Measurements from ENCODE around the gene DHX34.
"Not testable (repeated sequence)": the region's sequence is repeated elsewhere in the genome, so short reads cannot be mapped to it uniquely, and the experiment has no call there.

DHX34 gene

GRCh38 chr19:47331931-47332547 is 17.1 kb upstream of the DHX34 start, which contains the start of gene C5AR2:
TSS of gene C5AR2 (plus strand) at chr19:47332175. CDS start at chr19:47340800, 8,625 bp downstream.
- no peak within 1 kb of the TSS for H3K9ac ChIP-seq (ENCODE audit: low read length)
- no peaks in the 10 kb centered on the region for H3K79me1 ChIP-seq (ENCODE audit: low read length)
- no peak within 1 kb of the TSS for H3K27ac ChIP-seq (ENCODE audit: low read depth, low read length)
- no peak within 1 kb of the TSS for H2AK5ac ChIP-seq (ENCODE audit: low read length)
- H3K36me3 ChIP-seq (ENCODE audit: control insufficient read depth, insufficient read depth, low read length), result no peaks in the 10 kb centered on the region
- H4K5ac ChIP-seq (ENCODE audit: low read length), result no peak within 1 kb of the TSS
- H2BK5ac ChIP-seq (ENCODE audit: low read length), result no peak within 1 kb of the TSS
- H2BK15ac ChIP-seq (replicated peaks; ENCODE audit: low read depth), result no peak within 1 kb of the TSS
- no peak within 1 kb of the TSS for H3K56ac ChIP-seq (ENCODE audit: low read length)
- H2BK120ac ChIP-seq (ENCODE audit: low read depth, low read length), result no peak within 1 kb of the TSS
- no peaks in the 10 kb centered on the region for H3K27me3 ChIP-seq (ENCODE audit: insufficient read depth, low read length, poor library complexity)
- WGBS (ENCODE audit: extremely low coverage, insufficient coverage, low lambda C conversion rate), result no CpG with 5 or more reads among the region's 18 CpGs
- no peak within 1 kb of the TSS for H3K4ac ChIP-seq (ENCODE audit: low read depth, low read length)
- no peak within 1 kb of the TSS for H3K4me2 ChIP-seq (ENCODE audit: low read length)
- no peaks in the 10 kb centered on the region for H3K79me2 ChIP-seq (ENCODE audit: control insufficient read depth, insufficient read depth, low read length)
- no peak within 1 kb of the TSS for H3K18ac ChIP-seq (ENCODE audit: low read length)
- H3K4me1 ChIP-seq (ENCODE audit: control insufficient read depth, low read depth, low read length), result no peaks in the 10 kb centered on the region
- H3K23ac ChIP-seq (ENCODE audit: low read length), result no peak within 1 kb of the TSS
- no peak within 1 kb of the TSS for H3K4me3 ChIP-seq (ENCODE audit: low read length)
- no peak within 1 kb of the TSS for H4K8ac ChIP-seq (ENCODE audit: low read depth, low read length)
- no peak for DNase-seq

- WGBS (ENCODE audit: extremely low coverage, insufficient coverage, low lambda C conversion rate), result no CpG with 5 or more reads among the region's 18 CpGs
- H2AK5ac ChIP-seq (ENCODE audit: low read length); H3K23ac ChIP-seq (ENCODE audit: low read length); H3K4me1 ChIP-seq (ENCODE audit: control insufficient read depth, low read depth, low read length); H4K8ac ChIP-seq (ENCODE audit: low read depth, low read length); H4K5ac ChIP-seq (ENCODE audit: low read length); H3K27ac ChIP-seq (ENCODE audit: low read depth, low read length); H3K36me3 ChIP-seq (ENCODE audit: control insufficient read depth, insufficient read depth, low read length); H2BK5ac ChIP-seq (ENCODE audit: low read length); H3K79me2 ChIP-seq (ENCODE audit: control insufficient read depth, insufficient read depth, low read length); H3K18ac ChIP-seq (ENCODE audit: low read length); H3K4me2 ChIP-seq (ENCODE audit: low read length); H3K4me3 ChIP-seq (ENCODE audit: low read length); H3K4ac ChIP-seq (ENCODE audit: low read depth, low read length); H3K27me3 ChIP-seq (ENCODE audit: insufficient read depth, low read length, poor library complexity); H2BK120ac ChIP-seq (ENCODE audit: low read depth, low read length); H3K9ac ChIP-seq (ENCODE audit: low read length); H3K79me1 ChIP-seq (ENCODE audit: low read length); H2BK15ac ChIP-seq (replicated peaks; ENCODE audit: low read depth): not testable (repeated sequence)
- DNase-seq, result peak; percentile 35
- peak overlapping the region; percentile 56 for H3K56ac ChIP-seq (ENCODE audit: low read length)
These were observed 12.1 kb upstream of the DHX34 start for GRCh38 chr19:47336765-47337718.

- H3K79me2 ChIP-seq (ENCODE audit: control insufficient read depth, insufficient read depth, low read length), result no peaks in the 10 kb centered on the region
- no peaks in the 10 kb centered on the region for H3K79me1 ChIP-seq (ENCODE audit: low read length)
- no peak overlapping the region for H3K4me3 ChIP-seq (ENCODE audit: low read length)
- no peak overlapping the region for H3K18ac ChIP-seq (ENCODE audit: low read length)
- no peak overlapping the region for H3K56ac ChIP-seq (ENCODE audit: low read length)
- H3K27ac ChIP-seq (ENCODE audit: low read depth, low read length), result no peak overlapping the region
- H3K4ac ChIP-seq (ENCODE audit: low read depth, low read length), result no peak overlapping the region
- no peak overlapping the region for H3K9ac ChIP-seq (ENCODE audit: low read length)
- no peak overlapping the region for H2BK15ac ChIP-seq (replicated peaks; ENCODE audit: low read depth)
- no peak for DNase-seq
- no CpG with 5 or more reads among the region's 10 CpGs for WGBS (ENCODE audit: extremely low coverage, insufficient coverage, low lambda C conversion rate)
- no peak overlapping the region for H2AK5ac ChIP-seq (ENCODE audit: low read length)
- H3K4me1 ChIP-seq (ENCODE audit: control insufficient read depth, low read depth, low read length), result no peaks in the 10 kb centered on the region
- H3K27me3 ChIP-seq (ENCODE audit: insufficient read depth, low read length, poor library complexity), result no peaks in the 10 kb centered on the region
- no peak overlapping the region for H2BK5ac ChIP-seq (ENCODE audit: low read length)
- no peak overlapping the region for H4K8ac ChIP-seq (ENCODE audit: low read depth, low read length)
- H2BK120ac ChIP-seq (ENCODE audit: low read depth, low read length), result no peak overlapping the region
- H3K4me2 ChIP-seq (ENCODE audit: low read length), result no peak overlapping the region
- H3K23ac ChIP-seq (ENCODE audit: low read length), result no peak overlapping the region
- no peak overlapping the region for H4K5ac ChIP-seq (ENCODE audit: low read length)
- H3K36me3 ChIP-seq (ENCODE audit: control insufficient read depth, insufficient read depth, low read length), result no peaks in the 10 kb centered on the region
These were observed 9.8 kb upstream of the DHX34 start for GRCh38 chr19:47339196-47339880.

DNA sequence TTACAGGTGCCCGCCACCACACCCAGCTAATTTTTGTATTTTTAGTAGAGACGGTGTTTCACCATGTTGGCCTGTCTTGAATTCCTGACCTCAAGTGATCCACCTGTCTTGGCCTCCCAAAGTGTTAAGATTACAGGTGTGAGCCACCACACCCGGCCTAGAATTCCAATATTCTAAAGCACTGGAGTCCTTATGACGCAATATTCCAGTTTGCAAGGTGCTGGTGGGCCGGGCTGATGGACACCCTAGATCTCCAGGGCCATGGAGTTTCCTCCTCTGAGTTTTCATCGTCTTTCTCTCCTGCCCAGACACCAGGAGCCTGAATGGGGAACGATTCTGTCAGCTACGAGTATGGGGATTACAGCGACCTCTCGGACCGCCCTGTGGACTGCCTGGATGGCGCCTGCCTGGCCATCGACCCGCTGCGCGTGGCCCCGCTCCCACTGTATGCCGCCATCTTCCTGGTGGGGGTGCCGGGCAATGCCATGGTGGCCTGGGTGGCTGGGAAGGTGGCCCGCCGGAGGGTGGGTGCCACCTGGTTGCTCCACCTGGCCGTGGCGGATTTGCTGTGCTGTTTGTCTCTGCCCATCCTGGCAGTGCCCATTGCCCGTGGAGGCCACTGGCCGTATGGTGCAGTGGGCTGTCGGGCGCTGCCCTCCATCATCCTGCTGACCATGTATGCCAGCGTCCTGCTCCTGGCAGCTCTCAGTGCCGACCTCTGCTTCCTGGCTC is 8.5 kb upstream of the DHX34 start:
- no CpG with 5 or more reads among the region's 29 CpGs for WGBS (ENCODE audit: extremely low coverage, insufficient coverage, low lambda C conversion rate)
- H3K27me3 ChIP-seq (ENCODE audit: insufficient read depth, low read length, poor library complexity), result no peaks in the 10 kb centered on the region
- H3K79me1 ChIP-seq (ENCODE audit: low read length), result no peaks in the 10 kb centered on the region
- H3K23ac ChIP-seq (ENCODE audit: low read length), result no peak overlapping the region
- no peak overlapping the region for H4K5ac ChIP-seq (ENCODE audit: low read length)
- H4K8ac ChIP-seq (ENCODE audit: low read depth, low read length), result no peak overlapping the region
- H3K4ac ChIP-seq (ENCODE audit: low read depth, low read length), result no peak overlapping the region
- H3K4me3 ChIP-seq (ENCODE audit: low read length), result no peak overlapping the region
- H2BK5ac ChIP-seq (ENCODE audit: low read length), result no peak overlapping the region
- H3K9ac ChIP-seq (ENCODE audit: low read length), result no peak overlapping the region
- no peak overlapping the region for H2BK15ac ChIP-seq (replicated peaks; ENCODE audit: low read depth)
- H3K27ac ChIP-seq (ENCODE audit: low read depth, low read length), result no peak overlapping the region
- DNase-seq, result no peak
- no peak overlapping the region for H3K18ac ChIP-seq (ENCODE audit: low read length)
- H3K4me2 ChIP-seq (ENCODE audit: low read length), result no peak overlapping the region
- H3K79me2 ChIP-seq (ENCODE audit: control insufficient read depth, insufficient read depth, low read length), result no peaks in the 10 kb centered on the region
- no peak overlapping the region for H2AK5ac ChIP-seq (ENCODE audit: low read length)
- H3K56ac ChIP-seq (ENCODE audit: low read length), result no peak overlapping the region
- H3K36me3 ChIP-seq (ENCODE audit: control insufficient read depth, insufficient read depth, low read length), result no peaks in the 10 kb centered on the region
- no peak overlapping the region for H2BK120ac ChIP-seq (ENCODE audit: low read depth, low read length)
- H3K4me1 ChIP-seq (ENCODE audit: control insufficient read depth, low read depth, low read length), result no peaks in the 10 kb centered on the region

DNA sequence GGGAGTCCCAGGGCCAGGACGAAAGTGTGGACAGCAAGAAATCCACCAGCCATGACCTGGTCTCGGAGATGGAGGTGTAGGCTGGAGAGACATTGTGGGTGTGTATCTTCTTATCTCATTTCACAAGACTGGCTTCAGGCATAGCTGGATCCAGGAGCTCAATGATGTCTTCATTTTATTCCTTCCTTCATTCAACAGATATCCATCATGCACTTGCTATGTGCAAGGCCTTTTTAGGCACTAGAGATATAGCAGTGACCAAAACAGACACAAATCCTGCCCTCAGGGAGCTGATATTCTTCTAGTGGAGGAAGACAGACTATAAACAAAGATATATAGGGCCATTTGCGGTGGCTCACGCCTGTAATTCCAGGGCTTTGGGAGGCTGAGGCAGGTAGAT is 7.4 kb upstream of the DHX34 start:
- Histone ChIP-seq H3K4ac (ENCODE audit: low read depth, low read length) (no peak overlapping the region), H3K79me2 (ENCODE audit: control insufficient read depth, insufficient read depth, low read length) (no peaks in the 10 kb centered on the region), H3K27me3 (ENCODE audit: insufficient read depth, low read length, poor library complexity) (no peaks in the 10 kb centered on the region), H2AK5ac (ENCODE audit: low read length) (no peak overlapping the region), H2BK5ac (ENCODE audit: low read length) (no peak overlapping the region), H3K18ac (ENCODE audit: low read length) (no peak overlapping the region), H3K4me1 (ENCODE audit: control insufficient read depth, low read depth, low read length) (no peaks in the 10 kb centered on the region), H3K4me3 (ENCODE audit: low read length) (no peak overlapping the region), H3K27ac (ENCODE audit: low read depth, low read length) (no peak overlapping the region), H3K9ac (ENCODE audit: low read length) (no peak overlapping the region), H4K8ac (ENCODE audit: low read depth, low read length) (no peak overlapping the region), H2BK120ac (ENCODE audit: low read depth, low read length) (no peak overlapping the region), H3K4me2 (ENCODE audit: low read length) (no peak overlapping the region), H3K36me3 (ENCODE audit: control insufficient read depth, insufficient read depth, low read length) (no peaks in the 10 kb centered on the region), H3K56ac (ENCODE audit: low read length) (no peak overlapping the region), H3K23ac (ENCODE audit: low read length) (no peak overlapping the region), H4K5ac (ENCODE audit: low read length) (no peak overlapping the region), H2BK15ac (replicated peaks; ENCODE audit: low read depth) (no peak overlapping the region), H3K79me1 (ENCODE audit: low read length) (no peaks in the 10 kb centered on the region)
- no CpG with 5 or more reads among the region's 4 CpGs for WGBS (ENCODE audit: extremely low coverage, insufficient coverage, low lambda C conversion rate)
- DNase-seq, result no peak
